Retinal pigment epithelial cell (primary cell): ENCODE results near the gene SIRT7.

Source experiments
- DNase-seq: peaks from one replicate; pipeline ENCODE4 v3.0.0-alpha.2; 2010; ENCODE audit warnings: low read depth
- H3K4me3 ChIP-seq: 2 replicates; pipeline ENCODE4 v1.5.1; 2011; ENCODE audit warnings: mild to moderate bottlenecking, low read length, control low read depth, moderate library complexity
- TF ChIP-seq, protein P1 (sequence below): conservative IDR thresholded peaks from 2 replicates; pipeline ENCODE4 v1.5.1; 2011; ENCODE audit warnings: low read depth, low read length, control low read depth, inconsistent platforms

Gene SIRT7

DNA sequence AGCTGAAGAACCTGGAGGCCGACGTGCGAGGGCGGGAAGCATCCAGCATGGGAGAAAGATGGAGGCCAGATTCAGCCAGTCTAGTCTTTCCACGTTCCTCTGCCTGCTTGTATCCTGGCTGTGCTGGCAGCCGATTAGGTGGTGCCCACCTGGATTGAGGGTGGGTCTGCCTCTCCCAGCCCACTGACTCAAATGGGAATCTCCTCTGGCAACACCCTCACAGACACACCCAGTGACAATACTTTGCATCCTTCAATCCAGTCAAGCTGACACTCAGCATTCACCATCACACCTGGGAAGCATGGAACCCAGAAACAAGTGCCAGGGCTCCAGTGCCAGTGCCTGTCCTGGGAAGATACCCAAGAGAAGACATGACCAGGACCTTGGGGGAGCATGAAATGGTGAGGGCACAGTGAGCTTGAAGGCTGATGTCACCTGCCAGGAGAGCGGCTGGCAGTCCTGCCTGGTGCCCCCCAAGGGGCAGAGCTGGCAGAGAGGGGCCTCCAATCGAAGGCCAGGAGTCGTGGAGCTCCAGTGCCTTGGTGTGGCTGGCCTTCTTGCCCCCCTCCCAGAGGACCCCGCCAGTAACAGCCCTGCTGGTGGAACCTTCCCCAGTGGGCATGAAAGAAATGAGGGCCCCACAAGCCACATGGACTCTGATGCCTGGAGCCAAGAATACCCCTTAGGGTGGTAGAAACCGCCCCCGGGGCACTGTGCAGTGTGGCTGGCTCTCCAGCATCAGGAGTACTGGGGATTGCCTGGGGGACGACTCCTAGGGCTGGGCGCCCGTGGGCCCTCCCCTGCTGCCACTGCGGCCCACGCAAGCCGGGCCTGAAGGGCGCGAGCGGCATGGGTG is 16.6 kb downstream of the SIRT7 start:
- DNase-seq, result no peak
- TF ChIP-seq, protein P1, sequence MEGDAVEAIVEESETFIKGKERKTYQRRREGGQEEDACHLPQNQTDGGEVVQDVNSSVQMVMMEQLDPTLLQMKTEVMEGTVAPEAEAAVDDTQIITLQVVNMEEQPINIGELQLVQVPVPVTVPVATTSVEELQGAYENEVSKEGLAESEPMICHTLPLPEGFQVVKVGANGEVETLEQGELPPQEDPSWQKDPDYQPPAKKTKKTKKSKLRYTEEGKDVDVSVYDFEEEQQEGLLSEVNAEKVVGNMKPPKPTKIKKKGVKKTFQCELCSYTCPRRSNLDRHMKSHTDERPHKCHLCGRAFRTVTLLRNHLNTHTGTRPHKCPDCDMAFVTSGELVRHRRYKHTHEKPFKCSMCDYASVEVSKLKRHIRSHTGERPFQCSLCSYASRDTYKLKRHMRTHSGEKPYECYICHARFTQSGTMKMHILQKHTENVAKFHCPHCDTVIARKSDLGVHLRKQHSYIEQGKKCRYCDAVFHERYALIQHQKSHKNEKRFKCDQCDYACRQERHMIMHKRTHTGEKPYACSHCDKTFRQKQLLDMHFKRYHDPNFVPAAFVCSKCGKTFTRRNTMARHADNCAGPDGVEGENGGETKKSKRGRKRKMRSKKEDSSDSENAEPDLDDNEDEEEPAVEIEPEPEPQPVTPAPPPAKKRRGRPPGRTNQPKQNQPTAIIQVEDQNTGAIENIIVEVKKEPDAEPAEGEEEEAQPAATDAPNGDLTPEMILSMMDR, result no peak
- H3K4me3 ChIP-seq, result peak overlapping the region; percentile 18

DNA sequence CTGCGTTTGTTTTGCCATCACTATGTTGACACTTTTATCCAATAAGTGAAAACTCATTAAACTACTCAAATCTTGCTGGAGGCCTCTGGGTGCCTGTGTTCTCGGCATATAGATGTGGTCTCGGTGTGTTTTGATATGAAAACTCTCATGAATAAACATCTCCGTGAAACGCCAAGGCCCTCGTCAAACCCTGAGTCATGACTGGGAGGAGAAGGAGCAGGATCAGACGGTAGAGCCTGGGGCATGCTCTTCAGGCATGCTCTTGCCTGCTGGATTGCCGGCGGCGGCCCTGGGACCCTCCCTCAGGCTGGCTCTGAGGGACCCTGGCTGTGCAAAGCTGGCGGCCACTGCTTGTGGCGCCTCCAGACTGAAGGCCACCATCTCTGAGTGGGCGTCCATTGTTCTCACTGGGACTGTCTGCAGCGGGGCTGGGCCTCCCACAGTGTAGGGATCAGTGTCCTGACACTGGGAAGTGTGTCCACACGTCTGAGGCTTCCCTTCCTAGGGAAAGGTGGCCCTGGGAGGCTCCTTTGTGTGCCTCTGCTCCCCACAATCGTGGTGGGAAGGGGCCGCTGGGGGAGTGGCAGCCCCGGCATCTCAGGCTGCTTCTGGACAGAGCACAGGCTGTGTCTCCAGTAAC is 17.7 kb downstream of the SIRT7 start:
- TF ChIP-seq, protein P1, result no peak
- no peak overlapping the region for H3K4me3 ChIP-seq
- DNase-seq, result no peak

DNA sequence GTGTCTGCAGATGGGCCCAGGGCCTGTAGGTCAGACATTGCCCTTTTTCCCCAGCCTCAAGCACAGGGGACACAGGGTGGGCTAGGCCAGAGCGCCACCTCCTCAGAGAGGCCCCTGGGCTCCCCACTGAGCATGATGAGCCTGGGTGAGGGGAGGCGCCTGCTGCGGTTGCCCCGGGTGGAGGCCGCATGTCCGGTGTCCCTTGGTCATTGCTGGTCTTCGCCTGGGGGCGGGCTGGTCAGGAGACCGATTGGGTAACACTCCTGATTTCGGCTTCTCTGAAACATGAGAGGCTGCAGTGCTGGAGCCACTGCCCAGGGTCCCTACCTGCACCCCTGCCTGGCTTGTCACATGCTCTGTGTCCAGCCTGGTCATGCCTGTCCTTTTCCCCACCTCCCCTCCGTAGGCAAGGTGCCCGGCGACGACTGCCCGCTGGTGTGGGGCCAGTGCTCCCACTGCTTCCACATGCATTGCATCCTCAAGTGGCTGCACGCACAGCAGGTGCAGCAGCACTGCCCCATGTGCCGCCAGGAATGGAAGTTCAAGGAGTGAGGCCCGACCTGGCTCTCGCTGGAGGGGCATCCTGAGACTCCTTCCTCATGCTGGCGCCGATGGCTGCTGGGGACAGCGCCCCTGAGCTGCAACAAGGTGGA is 18.3 kb downstream of the SIRT7 start:
- DNase-seq, result no peak
- TF ChIP-seq, protein P1, result no peak
- H3K4me3 ChIP-seq, result no peak overlapping the region

DNA sequence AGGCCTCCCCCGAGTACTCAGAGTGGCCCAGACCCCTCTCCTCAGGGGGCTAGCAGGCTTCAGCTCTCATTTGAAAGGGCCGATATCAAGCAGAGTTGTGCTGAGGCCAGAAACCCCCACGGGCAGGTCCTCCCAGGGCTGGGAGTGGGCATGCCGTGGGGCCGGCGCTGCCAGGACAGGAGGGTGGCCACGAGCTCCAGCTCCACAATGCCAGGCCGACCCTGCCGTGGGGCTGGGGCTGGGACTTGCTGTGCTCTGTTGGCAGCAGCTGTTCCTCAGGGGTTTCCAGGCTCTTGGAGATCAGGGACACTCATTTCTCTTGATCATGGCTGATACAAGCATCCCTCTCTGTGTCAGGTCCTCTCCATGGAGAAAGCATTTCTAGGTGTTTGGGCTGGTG is 19.1 kb downstream of the SIRT7 start:
- TF ChIP-seq, protein P1, result no peak
- DNase-seq, result no peak
- H3K4me3 ChIP-seq, result no peak overlapping the region

DNA sequence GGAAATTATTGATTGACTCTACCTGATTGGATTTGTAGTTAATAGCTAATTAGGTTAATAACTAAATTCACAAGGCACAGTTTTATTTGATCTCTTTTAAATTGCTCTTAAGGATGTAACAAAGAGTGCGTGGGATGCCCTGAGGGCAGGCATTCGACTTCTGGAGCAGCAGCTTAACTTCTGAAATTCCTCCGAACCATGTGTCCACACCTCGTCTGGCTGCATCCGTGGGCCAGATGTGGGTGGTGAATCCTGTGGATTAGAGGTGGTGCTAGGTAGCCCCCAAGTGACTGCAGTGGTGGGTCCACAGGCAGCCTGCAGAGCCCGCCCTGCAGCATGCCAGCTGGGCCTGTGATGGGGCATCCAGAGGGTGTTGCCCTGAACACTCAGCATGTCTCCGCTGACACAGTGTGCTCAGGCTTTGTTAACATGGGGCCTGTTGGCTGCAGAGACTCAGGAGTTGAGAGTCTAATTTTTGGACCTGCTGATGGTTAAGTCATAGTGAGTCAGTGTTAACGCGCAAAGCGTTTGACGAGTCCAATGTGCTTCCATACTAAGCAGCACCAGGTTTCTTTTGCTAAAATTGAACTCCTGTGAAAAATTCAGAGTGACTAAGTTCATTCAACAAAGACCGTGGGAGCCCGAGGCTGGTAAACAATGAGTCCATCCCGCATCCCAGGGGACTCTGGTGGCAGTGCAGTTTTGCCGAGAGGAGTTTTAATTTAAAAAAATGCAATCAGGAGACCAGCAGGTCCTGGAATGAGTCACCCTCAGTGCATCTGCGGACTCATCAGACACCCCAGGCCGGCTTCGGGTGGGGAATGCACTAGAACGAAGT is 19.7 kb downstream of the SIRT7 start:
- TF ChIP-seq, protein P1, result no peak
- H3K4me3 ChIP-seq, result no peak overlapping the region
- peak; percentile 56 for DNase-seq

DNA sequence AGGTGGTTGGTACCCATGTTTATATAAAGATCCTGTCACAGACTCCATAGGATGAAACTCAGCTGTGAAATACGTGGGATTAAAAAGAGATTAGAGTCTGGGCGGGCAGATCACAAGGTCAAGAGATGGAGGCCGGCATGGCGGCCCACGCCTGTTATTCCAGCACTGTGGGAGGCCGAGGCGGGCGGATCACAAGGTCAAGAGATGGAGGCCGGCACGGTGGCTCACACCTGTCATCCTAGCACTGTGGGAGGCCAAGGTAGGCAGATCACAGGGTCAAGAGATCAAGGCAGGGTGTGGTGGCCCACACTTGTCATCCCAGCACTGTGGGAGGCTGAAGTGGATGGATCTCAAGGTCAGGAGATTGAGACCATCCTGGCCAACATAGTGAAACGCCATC is 22.6 kb downstream of the SIRT7 start:
- no peak for DNase-seq
- no peak overlapping the region for H3K4me3 ChIP-seq
- TF ChIP-seq, protein P1, result no peak
